Measurements from ENCODE around the gene PEPD.
"Not testable (repeated sequence)": the region's sequence is repeated elsewhere in the genome, so short reads cannot be mapped to it uniquely, and the experiment has no call there.

Gene PEPD

DNA sequence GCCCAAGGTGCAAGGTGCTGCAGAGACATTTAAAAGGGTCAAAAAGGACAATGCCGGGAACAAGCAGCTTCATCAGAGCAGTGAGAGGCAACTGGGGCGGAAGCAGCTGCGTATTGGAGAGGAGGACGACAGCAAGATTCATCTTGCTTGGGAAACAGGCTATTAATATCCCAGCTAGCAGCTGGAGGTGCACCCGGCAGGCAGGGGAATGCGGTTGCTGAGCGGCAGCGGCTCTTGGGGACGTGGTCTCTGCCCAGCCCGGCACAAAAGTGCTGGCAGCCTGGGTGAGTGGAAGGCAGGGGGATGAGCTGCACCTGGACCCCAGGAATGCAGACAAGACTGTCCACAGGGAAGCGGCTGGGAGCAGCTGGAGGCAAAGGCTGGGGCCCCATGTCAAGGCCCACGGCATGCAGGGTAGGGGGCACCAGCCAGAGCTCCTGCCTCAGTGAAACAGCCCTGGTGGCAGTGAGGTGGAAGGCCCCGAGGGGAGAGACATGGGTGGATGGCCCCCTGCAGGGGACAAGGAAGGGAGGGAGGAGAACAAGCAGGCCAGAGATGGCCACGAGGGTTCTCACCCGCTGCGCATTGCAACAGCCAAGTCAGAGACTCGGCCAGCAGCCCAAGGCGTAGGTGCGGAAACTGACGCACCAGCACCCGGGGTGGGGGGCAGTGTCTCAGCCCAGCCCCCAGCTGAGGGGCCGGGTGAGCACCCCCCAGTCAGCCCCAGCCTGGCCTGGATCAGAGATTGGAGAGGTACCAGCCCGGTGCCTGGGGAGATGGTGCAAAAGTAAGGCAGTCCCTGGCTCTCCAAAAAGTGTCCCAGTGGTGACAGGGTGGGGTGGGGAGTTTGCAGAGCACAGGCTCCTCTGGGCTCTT, 34.4 kb downstream of the PEPD start:
- H3K27me3 Mint-ChIP-seq = no peaks in the 10 kb centered on the region
- H3K9me3 Mint-ChIP-seq = peaks cover 13% of the 10 kb centered on the region
- H3K4me1 Mint-ChIP-seq (ENCODE audit: low read depth) = no peaks in the 10 kb centered on the region
- H3K36me3 Mint-ChIP-seq (ENCODE audit: low read depth) = peaks cover 32% of the 10 kb centered on the region
- H3K27ac Mint-ChIP-seq = no peak overlapping the region
- H3K4me3 Mint-ChIP-seq = no peak overlapping the region

GRCh38 chr19:33486407-33486806, 35.2 kb downstream of the PEPD start:
- Mint-ChIP-seq H3K27me3 (no peaks in the 10 kb centered on the region), H3K4me1 (ENCODE audit: low read depth) (no peaks in the 10 kb centered on the region), H3K27ac (no peak overlapping the region), H3K36me3 (ENCODE audit: low read depth) (peaks cover 34% of the 10 kb centered on the region), H3K4me3 (no peak overlapping the region), H3K9me3 (peaks cover 13% of the 10 kb centered on the region)

DNA sequence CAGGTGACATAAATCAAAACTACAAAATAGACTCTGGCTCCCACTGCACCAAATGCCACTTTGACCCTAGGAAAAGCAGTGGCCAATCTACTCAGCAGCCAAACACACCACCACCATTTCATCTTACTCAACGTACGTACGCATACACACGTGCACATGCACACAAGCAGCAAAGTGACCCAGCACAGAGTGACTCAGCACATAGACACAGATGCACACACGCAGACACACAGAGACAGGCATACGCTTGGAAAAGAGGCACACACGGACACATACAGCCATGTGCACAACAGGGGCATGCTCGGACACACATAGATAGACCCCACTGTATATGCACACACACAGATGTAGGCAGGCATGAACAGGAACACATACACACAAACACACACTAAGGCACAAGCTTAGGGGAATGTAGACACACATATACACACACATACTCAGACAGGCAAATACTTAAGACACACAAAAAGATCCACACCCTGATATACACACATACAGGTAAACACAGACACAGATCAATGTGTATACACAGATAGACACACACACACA, 37.3 kb downstream of the PEPD start:
- H3K9me3 Mint-ChIP-seq = peaks cover 19% of the 10 kb centered on the region
- no peak overlapping the region for H3K4me3 Mint-ChIP-seq
- H3K27me3 Mint-ChIP-seq = no peaks in the 10 kb centered on the region
- H3K27ac Mint-ChIP-seq = no peak overlapping the region
- peaks cover 50% of the 10 kb centered on the region for H3K36me3 Mint-ChIP-seq (ENCODE audit: low read depth)
- no peaks in the 10 kb centered on the region for H3K4me1 Mint-ChIP-seq (ENCODE audit: low read depth)

DNA sequence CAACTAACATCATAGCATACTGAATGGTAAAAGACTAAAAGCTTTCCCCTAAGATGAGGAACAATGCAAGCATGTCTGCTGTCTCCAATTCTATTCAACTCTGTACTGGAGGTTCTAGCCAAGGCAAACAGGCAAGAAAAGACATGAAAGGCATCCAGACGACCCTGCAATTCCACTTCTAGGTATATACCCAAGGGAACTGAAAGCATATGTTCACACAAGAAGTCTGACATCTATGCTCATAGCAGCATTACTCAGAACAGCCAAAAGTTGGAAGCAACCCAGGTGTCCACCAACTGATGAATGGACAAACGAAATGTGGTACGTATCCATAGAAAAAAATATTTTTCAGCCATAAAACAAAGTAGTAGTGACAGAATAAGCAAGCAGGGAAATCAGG, 39.1 kb downstream of the PEPD start:
- Mint-ChIP-seq H3K4me3 (no peak overlapping the region), H3K9me3 (peaks cover 22% of the 10 kb centered on the region), H3K4me1 (ENCODE audit: low read depth) (no peaks in the 10 kb centered on the region), H3K27ac (no peak overlapping the region), H3K27me3 (no peaks in the 10 kb centered on the region), H3K36me3 (ENCODE audit: low read depth) (peaks cover 66% of the 10 kb centered on the region)

DNA sequence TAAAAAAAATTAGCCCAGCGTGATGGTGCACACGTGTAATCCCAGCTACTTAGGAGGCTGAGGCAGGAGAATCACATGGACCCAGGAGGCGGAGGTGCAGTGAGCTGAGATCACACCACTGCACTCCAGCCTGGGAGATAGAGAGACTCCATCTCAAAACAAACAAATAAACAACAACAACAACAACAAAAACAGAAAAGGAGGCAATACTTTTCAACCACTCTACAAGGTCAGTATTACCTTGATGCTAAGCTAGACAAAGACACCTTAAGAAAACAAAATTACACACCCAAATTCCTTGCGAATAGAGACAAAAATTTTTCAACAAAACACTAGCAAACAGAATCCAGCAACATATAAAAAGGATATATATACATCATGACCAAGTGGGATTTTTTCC, 39.7 kb downstream of the PEPD start:
- Mint-ChIP-seq H3K36me3 (ENCODE audit: low read depth) (peaks cover 72% of the 10 kb centered on the region), H3K9me3 (peaks cover 22% of the 10 kb centered on the region), H3K27ac (no peak overlapping the region), H3K4me3 (no peak overlapping the region), H3K4me1 (ENCODE audit: low read depth) (no peaks in the 10 kb centered on the region), H3K27me3 (no peaks in the 10 kb centered on the region)

GRCh38 chr19:33479570-33479969, 42.0 kb downstream of the PEPD start:
- not testable (repeated sequence) for H3K27ac Mint-ChIP-seq; H3K27me3 Mint-ChIP-seq; H3K4me1 Mint-ChIP-seq (ENCODE audit: low read depth); H3K4me3 Mint-ChIP-seq
- Mint-ChIP-seq H3K36me3 (ENCODE audit: low read depth) (peaks cover 68% of the 10 kb centered on the region), H3K9me3 (peaks cover 21% of the 10 kb centered on the region)

GRCh38 chr19:33477781-33478180, 43.8 kb downstream of the PEPD start:
- Mint-ChIP-seq H3K4me1 (ENCODE audit: low read depth) (no peaks in the 10 kb centered on the region), H3K27me3 (no peaks in the 10 kb centered on the region), H3K9me3 (peaks cover 12% of the 10 kb centered on the region), H3K4me3 (no peak overlapping the region), H3K27ac (no peak overlapping the region), H3K36me3 (ENCODE audit: low read depth) (peaks cover 50% of the 10 kb centered on the region)

- Mint-ChIP-seq H3K4me3 (no peak overlapping the region), H3K27me3 (no peaks in the 10 kb centered on the region), H3K9me3 (peaks cover 9% of the 10 kb centered on the region), H3K27ac (no peak overlapping the region), H3K36me3 (ENCODE audit: low read depth) (peaks cover 42% of the 10 kb centered on the region), H3K4me1 (ENCODE audit: low read depth) (no peaks in the 10 kb centered on the region)
Measured at GRCh38 chr19:33476151-33476707, 45.4 kb downstream of the PEPD start.

GRCh38 chr19:33473653-33474305, 47.8 kb downstream of the PEPD start:
- Mint-ChIP-seq H3K9me3 (peaks cover under 1% of the 10 kb centered on the region), H3K27ac (no peak overlapping the region), H3K36me3 (ENCODE audit: low read depth) (peaks cover 21% of the 10 kb centered on the region), H3K27me3 (no peaks in the 10 kb centered on the region), H3K4me1 (ENCODE audit: low read depth) (no peaks in the 10 kb centered on the region), H3K4me3 (no peak overlapping the region)

DNA sequence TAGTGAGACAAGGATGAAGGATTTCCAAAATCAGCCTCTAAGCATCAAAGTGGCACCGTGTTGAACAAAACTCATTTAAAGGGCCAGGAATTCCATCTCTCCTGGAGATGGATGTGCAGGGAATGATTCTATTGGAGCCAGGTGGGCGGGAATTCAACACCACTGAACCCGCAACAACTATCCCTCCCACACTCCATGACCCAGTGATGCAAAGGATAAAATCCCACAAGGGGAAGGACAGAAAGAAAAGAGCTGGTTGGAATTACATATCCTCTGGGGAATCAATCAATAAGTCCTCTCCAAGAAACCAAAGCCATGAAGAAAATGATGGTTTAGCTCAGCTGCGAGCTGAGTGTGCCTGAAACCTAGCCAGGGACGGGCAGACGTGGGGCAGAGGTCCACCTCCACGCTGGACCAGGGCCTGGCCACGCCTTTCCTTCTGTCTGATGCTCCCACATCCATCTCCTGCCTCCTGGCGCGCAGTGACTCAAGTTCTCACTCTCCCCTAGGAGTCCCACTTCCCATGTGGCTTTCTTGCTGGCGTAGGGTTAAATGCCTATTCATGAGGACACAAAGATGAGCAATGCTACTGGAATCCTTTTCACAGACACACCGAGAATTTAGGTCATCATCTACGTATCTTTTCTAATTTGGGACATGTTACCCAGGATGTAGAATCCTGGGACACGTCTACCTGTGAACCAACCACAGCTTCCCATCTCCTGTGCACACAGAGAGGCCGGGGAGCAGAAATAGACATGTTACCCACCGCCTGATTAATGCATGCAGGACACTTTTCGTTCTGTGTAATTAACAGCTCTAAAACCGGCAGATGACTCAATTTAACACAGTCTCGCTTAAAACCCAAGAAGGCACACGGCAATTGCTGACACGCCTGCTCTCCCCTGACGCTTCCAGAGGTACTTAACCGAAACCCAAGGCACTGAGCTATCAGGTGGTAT, 48.6 kb downstream of the PEPD start:
- Mint-ChIP-seq H3K27me3 (no peaks in the 10 kb centered on the region), H3K27ac (no peak overlapping the region), H3K4me1 (ENCODE audit: low read depth) (no peaks in the 10 kb centered on the region), H3K36me3 (ENCODE audit: low read depth) (peaks cover 15% of the 10 kb centered on the region), H3K9me3 (no peaks in the 10 kb centered on the region), H3K4me3 (no peak overlapping the region)

- Mint-ChIP-seq H3K4me1 (ENCODE audit: low read depth) (no peaks in the 10 kb centered on the region), H3K36me3 (ENCODE audit: low read depth) (peaks cover 10% of the 10 kb centered on the region), H3K27me3 (no peaks in the 10 kb centered on the region), H3K27ac (no peak overlapping the region), H3K4me3 (no peak overlapping the region), H3K9me3 (no peaks in the 10 kb centered on the region)
Measured at GRCh38 chr19:33472226-33472625, 49.4 kb downstream of the PEPD start.

DNA sequence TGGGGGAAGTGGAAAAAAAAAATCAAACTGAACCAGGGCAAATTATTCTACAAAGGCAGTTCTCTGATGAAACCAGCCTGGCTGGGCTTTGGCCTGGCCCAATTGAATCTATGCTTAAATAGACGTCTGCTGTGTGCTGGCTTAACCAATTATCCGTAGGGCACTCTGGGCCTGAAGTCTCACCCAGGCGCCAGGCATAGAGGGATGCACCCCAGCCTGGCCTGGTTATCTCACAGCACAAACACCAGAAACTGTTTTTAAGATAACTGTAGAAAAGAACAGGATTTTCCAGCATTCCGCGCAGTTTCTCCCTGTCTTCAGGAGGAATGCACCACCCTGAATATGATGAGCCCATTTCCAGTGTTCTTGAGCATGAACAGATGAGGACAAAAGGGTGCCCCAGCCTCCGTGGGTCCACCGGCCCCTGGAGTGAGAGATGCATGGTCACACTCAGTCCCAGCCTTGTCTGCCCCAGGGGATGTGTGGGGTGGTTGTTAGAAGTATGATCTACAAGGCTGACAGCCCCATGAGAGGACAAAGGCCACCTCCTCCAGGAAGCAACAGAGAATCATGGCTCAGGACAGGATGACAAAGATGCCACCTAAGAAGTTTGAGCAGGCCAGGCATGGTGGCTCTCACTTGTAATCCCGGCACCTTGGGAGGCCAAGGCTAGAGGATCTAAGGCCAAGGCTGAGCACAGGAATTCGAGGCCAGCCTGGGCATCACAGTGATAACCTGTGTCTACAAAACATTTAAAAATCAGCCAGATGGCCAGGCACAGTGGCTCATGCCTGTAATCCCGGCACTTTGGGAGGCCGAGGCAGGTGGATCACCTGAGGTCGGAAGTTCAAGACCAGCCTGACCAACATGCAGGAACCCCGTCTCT, 50.2 kb downstream of the PEPD start:
- no peak overlapping the region for H3K4me3 Mint-ChIP-seq
- H3K4me1 Mint-ChIP-seq (ENCODE audit: low read depth) = no peaks in the 10 kb centered on the region
- peaks cover 6% of the 10 kb centered on the region for H3K36me3 Mint-ChIP-seq (ENCODE audit: low read depth)
- H3K9me3 Mint-ChIP-seq = no peaks in the 10 kb centered on the region
- H3K27me3 Mint-ChIP-seq = no peaks in the 10 kb centered on the region
- H3K27ac Mint-ChIP-seq = no peak overlapping the region

- no peaks in the 10 kb centered on the region for H3K4me1 Mint-ChIP-seq (ENCODE audit: low read depth)
- peaks cover 3% of the 10 kb centered on the region for H3K36me3 Mint-ChIP-seq (ENCODE audit: low read depth)
- no peak overlapping the region for H3K27ac Mint-ChIP-seq
- no peaks in the 10 kb centered on the region for H3K9me3 Mint-ChIP-seq
- H3K4me3 Mint-ChIP-seq = no peak overlapping the region
- H3K27me3 Mint-ChIP-seq = no peaks in the 10 kb centered on the region
Measured at GRCh38 chr19:33470686-33471085, 50.9 kb downstream of the PEPD start.

GRCh38 chr19:33470040-33470330, 51.6 kb downstream of the PEPD start:
- no peaks in the 10 kb centered on the region for H3K27me3 Mint-ChIP-seq
- H3K4me1 Mint-ChIP-seq (ENCODE audit: low read depth) = no peaks in the 10 kb centered on the region
- H3K36me3 Mint-ChIP-seq (ENCODE audit: low read depth) = peaks cover 3% of the 10 kb centered on the region
- no peaks in the 10 kb centered on the region for H3K9me3 Mint-ChIP-seq
- no peak overlapping the region for H3K4me3 Mint-ChIP-seq
- H3K27ac Mint-ChIP-seq = no peak overlapping the region

Measured in stimulated activated naive CD8-positive, alpha-beta T cell treated with anti-CD3 and anti-CD28 coated beads, Interleukin-15, Interleukin-2, amounts not matched to agents 100 ng/mL and 50 ng/mL, for 24 hours (primary cell).